Measurements from ENCODE around the gene TNFRSF13B.

TNFRSF13B gene

GRCh38 chr17:16936536-16937310 is 35.2 kb downstream of the TNFRSF13B start:
- DNase-seq: no peak

GRCh38 chr17:16935786-16936185 is 36.1 kb downstream of the TNFRSF13B start:
- DNase-seq: no peak

GRCh38 chr17:16935241-16935663 is 36.7 kb downstream of the TNFRSF13B start:
- DNase-seq: no peak

GRCh38 chr17:16934836-16935235 is 37.1 kb downstream of the TNFRSF13B start:
- DNase-seq: no peak

GRCh38 chr17:16934133-16934795 is 37.7 kb downstream of the TNFRSF13B start:
- no peak for DNase-seq

GRCh38 chr17:16933317-16934132 is 38.4 kb downstream of the TNFRSF13B start:
- no peak for DNase-seq

GRCh38 chr17:16932611-16933010 is 39.3 kb downstream of the TNFRSF13B start:
- no peak for DNase-seq

GRCh38 chr17:16932156-16932555 is 39.8 kb downstream of the TNFRSF13B start:
- DNase-seq: no peak

- no peak for DNase-seq
These were observed 40.4 kb downstream of the TNFRSF13B start for GRCh38 chr17:16931318-16932060.

- no peak for DNase-seq
These were observed 41.2 kb downstream of the TNFRSF13B start for GRCh38 chr17:16930571-16931317.

GRCh38 chr17:16929757-16930520 is 42.0 kb downstream of the TNFRSF13B start:
- DNase-seq: no peak

GRCh38 chr17:16929035-16929680 is 42.8 kb downstream of the TNFRSF13B start:
- DNase-seq: no peak

- DNase-seq: no peak
These were observed 43.4 kb downstream of the TNFRSF13B start for GRCh38 chr17:16928406-16929034.

GRCh38 chr17:16927641-16928321 is 44.1 kb downstream of the TNFRSF13B start:
- DNase-seq: no peak

GRCh38 chr17:16926571-16927451 is 45.1 kb downstream of the TNFRSF13B start:
- no peak for DNase-seq

GRCh38 chr17:16926061-16926511 is 45.8 kb downstream of the TNFRSF13B start:
- no peak for DNase-seq

- DNase-seq: no peak
These were observed 46.4 kb downstream of the TNFRSF13B start for GRCh38 chr17:16925461-16926060.

Measured in activated CD4-positive, alpha-beta T cell treated with anti-CD3 and anti-CD28 coated beads, Interleukin-2, amount 50 U/mL, for 48 hours (primary cell).